ENCODE measurements around the gene MINK1. TPM values are rescaled to one million over a fixed set of nuclear protein-coding genes. Genes with fewer than 3 reads are reported as not detected.
A peak's percentile ranks its signal among the peaks of the same experiment; 100 is the strongest.
"Not testable (repeated sequence)": the region's sequence is repeated elsewhere in the genome, so short reads cannot be mapped to it uniquely, and the experiment has no call there.

The MINK1 gene
- total RNA-seq, 1 donor from 2014 or later: 58.4 TPM

- FAIRE-seq: no peak
- no peak for DNase-seq (ENCODE audit: low read depth)
- Histone ChIP-seq H3K36me3 (ENCODE audit: control insufficient read depth, insufficient read depth, low read length) (peaks cover 12% of the 10 kb centered on the region), H3K27me3 (ENCODE audit: control insufficient read depth, insufficient read depth, low read length) (no peaks in the 10 kb centered on the region), H3K4me3 (ENCODE audit: low read depth, low read length) (no peak overlapping the region)
- TF ChIP-seq CTCF (IDR thresholded peaks at IDR 0.05; ENCODE audit: insufficient read depth, low read length, severe bottlenecking): no peak
Observed at GRCh38 chr17:4856937-4857314, 23.8 kb downstream of the MINK1 start.

- FAIRE-seq; DNase-seq (ENCODE audit: low read depth); H3K4me3 ChIP-seq (ENCODE audit: low read depth, low read length); H3K27me3 ChIP-seq (ENCODE audit: control insufficient read depth, insufficient read depth, low read length): not testable (repeated sequence)
- peaks cover 14% of the 10 kb centered on the region for H3K36me3 ChIP-seq (ENCODE audit: control insufficient read depth, insufficient read depth, low read length)
Observed at GRCh38 chr17:4857347-4857746, 24.2 kb downstream of the MINK1 start.

GRCh38 chr17:4858068-4858881, 25.1 kb downstream of the MINK1 start:
- TF ChIP-seq CTCF (IDR thresholded peaks at IDR 0.05; ENCODE audit: insufficient read depth, low read length, severe bottlenecking): no peak
- Histone ChIP-seq H3K27me3 (ENCODE audit: control insufficient read depth, insufficient read depth, low read length) (no peaks in the 10 kb centered on the region), H3K36me3 (ENCODE audit: control insufficient read depth, insufficient read depth, low read length) (peaks cover 17% of the 10 kb centered on the region), H3K4me3 (ENCODE audit: low read depth, low read length) (peak overlapping the region; percentile 45)
- FAIRE-seq (no peak), DNase-seq (ENCODE audit: low read depth) (peak; percentile 40)

GRCh38 chr17:4858882-4859260, 25.7 kb downstream of the MINK1 start:
- H3K4me3 ChIP-seq (ENCODE audit: low read depth, low read length): peak overlapping the region; percentile 45
- DNase-seq (ENCODE audit: low read depth): peak; percentile 93
- no peak for FAIRE-seq
- H3K27me3 ChIP-seq (ENCODE audit: control insufficient read depth, insufficient read depth, low read length): no peaks in the 10 kb centered on the region
- peaks cover 17% of the 10 kb centered on the region for H3K36me3 ChIP-seq (ENCODE audit: control insufficient read depth, insufficient read depth, low read length)
- TF ChIP-seq CTCF (IDR thresholded peaks at IDR 0.05; ENCODE audit: insufficient read depth, low read length, severe bottlenecking): no peak

GRCh38 chr17:4859816-4860625, 26.9 kb downstream of the MINK1 start:
- no peak for FAIRE-seq
- Histone ChIP-seq H3K4me3 (ENCODE audit: low read depth, low read length) (peak overlapping the region; percentile 45), H3K27me3 (ENCODE audit: control insufficient read depth, insufficient read depth, low read length) (no peaks in the 10 kb centered on the region), H3K36me3 (ENCODE audit: control insufficient read depth, insufficient read depth, low read length) (peaks cover 19% of the 10 kb centered on the region)
- no peak for TF ChIP-seq CTCF (IDR thresholded peaks at IDR 0.05; ENCODE audit: insufficient read depth, low read length, severe bottlenecking)
- DNase-seq (ENCODE audit: low read depth): no peak

- H3K27me3 ChIP-seq (ENCODE audit: control insufficient read depth, insufficient read depth, low read length): no peaks in the 10 kb centered on the region
- FAIRE-seq (no peak), DNase-seq (ENCODE audit: low read depth) (no peak)
- no peak for TF ChIP-seq CTCF (IDR thresholded peaks at IDR 0.05; ENCODE audit: insufficient read depth, low read length, severe bottlenecking)
- peak overlapping the region; percentile 45 for H3K4me3 ChIP-seq (ENCODE audit: low read depth, low read length)
- H3K36me3 ChIP-seq (ENCODE audit: control insufficient read depth, insufficient read depth, low read length): peaks cover 19% of the 10 kb centered on the region
Observed at GRCh38 chr17:4860651-4861050, 27.5 kb downstream of the MINK1 start.
